GM19351 (cell line): ENCODE data around the gene GAL3ST1.
"Not testable (repeated sequence)": the region's sequence is repeated elsewhere in the genome, so short reads cannot be mapped to it uniquely, and the experiment has no call there.

Experiments used
- ATAC-seq: cut with Tn5 transposase; IDR thresholded peaks from one replicate; pipeline ENCODE4 v1.9.1; 2021; ENCODE audit warnings: mild to moderate bottlenecking, moderate library complexity; ENCODE audit not compliant: unreplicated experiment

GAL3ST1 gene

GRCh38 chr22:30566125-30566524, 8.3 kb downstream of the GAL3ST1 start:
- no peak for ATAC-seq

DNA sequence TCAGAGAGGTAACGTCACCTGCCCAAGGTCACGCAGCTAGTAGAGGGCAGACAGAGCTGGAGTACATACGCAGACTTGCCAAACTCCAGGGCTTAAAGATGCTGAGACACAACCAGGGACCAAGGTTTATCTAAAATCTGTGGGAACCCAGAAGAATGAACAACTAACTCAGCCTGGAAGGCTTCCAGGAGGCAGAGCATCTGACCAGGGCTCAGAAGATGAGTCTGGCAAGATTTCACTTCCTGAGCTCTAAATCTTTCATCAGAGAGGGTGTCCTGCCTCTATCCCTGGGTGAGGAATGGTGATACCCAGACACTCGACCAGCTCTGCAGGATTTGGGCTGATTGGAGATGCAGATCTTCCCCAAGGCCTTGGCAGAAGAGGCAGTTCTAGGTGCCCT, 9.1 kb downstream of the GAL3ST1 start:
- no peak for ATAC-seq

- no peak for ATAC-seq
These were observed 9.7 kb downstream of the GAL3ST1 start for GRCh38 chr22:30564761-30565119.

DNA sequence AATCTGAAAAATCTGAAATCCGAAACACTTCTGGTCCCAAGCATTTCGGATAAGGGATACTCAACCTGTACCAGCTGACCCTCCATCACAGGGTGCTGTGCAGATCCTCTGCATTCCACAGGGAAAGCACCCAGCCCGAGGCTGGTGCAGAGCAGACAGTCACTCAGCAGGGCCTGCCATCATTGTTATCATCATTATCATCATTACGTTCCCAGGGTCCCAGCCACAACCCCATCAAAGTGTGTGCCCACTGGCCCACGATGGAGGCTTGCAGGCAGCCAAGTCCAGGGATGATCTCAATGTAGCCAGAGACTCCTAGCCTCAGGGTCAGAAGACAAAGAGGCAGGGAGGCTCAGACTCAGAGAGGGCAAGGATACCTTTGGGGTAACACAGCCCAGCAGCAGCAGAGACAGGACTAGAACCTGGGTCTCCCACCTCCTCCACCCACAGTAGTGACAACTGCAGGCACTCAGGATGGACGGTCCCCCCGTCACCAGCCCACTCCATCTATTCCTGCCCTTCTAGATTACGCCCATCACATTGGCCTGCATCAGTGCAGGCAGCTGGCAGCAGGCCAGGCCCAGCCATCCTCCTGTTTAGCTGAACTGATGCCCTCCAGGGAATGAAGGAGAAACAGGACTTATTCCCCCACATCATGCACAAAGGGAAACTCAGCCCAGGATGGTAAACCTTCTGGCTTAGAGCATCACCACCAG, 10.3 kb downstream of the GAL3ST1 start:
- no peak for ATAC-seq

DNA sequence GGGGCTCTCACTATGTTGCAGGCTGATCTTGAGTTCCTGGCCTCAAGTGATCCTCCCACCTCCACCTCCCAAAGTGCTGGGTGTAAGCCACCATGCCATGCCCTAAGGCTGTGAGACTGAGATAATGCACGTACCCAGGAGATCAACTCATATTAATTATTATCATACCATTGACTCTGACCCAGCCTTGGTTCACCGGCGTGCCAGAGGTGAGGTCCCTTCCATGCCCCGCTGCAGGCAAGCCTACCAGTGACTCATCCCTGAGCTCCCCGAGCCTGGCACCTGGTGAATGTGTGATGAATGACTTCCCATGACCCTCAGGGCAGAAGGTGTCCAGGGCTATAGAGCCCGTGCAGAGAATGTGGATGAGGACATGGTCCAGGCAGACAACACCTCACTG, 12.1 kb downstream of the GAL3ST1 start:
- ATAC-seq: no peak

DNA sequence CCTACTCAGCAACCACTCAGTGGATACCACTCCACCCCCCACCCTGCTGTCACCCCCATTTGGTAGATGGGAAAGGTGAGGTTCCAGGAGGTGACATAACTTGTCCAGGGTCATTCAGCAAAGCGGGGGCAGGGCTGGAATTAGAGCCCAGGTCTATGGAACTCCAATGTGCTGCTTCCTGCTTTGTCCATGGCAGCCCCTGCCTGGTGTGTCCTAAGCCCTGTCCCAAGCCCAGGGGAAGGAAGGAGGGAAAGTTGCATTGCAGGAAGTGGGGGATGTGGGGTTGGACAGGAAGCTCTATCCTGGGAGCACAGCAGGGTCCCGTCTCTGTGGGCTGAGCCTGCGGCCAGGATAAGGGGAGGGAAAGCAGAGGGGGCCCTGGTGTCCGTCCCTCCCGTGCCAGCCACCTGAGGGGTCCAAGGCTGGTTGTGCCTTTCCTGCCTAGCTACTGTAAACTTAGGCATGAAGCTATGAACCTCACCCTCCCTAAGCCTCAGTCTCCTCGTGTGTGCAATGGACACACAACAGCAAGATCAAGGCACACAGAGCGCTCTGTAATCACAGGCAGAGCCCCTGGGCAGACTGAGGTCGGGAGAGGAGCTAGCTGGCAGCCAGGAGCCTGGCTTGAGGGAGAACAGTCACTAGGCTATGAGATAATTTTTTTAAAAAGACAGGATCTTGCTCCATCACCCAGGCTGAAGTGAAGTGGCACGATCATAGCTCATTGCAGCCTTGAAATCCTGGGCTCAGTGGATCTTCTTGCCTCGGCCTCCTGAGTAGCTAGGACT, 12.9 kb downstream of the GAL3ST1 start:
- ATAC-seq: no peak

DNA sequence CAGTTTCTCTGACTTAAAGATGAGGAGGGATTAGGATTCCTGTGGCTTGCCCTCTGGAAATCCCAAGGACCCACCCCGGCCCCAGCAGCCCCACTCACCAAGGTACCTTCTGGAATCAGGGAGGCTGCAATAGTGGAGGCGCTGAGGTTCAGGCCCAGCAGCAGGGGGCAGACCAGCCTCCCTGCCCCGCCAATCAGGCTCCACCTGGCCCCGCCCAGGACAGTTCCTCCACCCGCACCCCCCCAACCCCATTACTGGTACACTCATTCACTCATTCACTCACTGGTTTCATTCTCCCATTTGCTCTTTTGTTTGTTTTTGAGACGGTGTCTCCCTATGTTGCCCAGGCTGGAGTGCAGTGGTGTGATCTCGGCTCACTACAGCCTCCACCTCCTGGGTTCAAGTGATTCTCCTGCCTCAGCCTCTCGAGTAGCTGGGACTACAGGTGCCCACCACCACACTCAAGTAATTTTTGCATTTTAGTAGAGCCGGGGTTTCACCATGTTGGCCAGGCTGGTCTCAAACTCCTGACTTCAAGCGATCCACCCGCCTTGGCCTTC, 13.7 kb downstream of the GAL3ST1 start:
- not testable (repeated sequence) for ATAC-seq

- ATAC-seq: no peak
These were observed 14.6 kb downstream of the GAL3ST1 start for GRCh38 chr22:30559889-30560288.

DNA sequence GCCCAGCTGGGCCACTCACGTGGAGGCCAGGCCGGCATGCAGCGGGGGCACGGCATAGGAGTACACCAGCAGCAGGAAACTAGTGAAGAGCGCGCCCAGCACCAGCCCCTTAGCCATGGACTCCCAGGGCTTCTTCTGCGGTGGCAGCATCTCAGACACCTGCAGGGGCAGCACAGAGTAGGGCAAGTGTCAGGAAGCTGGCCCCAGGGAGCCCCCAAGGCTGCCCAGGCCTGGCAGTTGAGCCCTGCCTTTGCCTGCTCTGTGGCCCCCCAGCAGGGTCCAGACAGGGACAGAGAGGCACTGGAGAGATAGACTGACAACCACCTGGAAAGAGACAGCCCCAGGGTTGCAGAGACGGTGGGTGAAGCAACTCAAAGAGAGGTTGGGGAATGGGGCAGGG, 17.2 kb downstream of the GAL3ST1 start:
- no peak for ATAC-seq

- ATAC-seq: no peak
These were observed 18.1 kb downstream of the GAL3ST1 start for GRCh38 chr22:30556388-30556787.

DNA sequence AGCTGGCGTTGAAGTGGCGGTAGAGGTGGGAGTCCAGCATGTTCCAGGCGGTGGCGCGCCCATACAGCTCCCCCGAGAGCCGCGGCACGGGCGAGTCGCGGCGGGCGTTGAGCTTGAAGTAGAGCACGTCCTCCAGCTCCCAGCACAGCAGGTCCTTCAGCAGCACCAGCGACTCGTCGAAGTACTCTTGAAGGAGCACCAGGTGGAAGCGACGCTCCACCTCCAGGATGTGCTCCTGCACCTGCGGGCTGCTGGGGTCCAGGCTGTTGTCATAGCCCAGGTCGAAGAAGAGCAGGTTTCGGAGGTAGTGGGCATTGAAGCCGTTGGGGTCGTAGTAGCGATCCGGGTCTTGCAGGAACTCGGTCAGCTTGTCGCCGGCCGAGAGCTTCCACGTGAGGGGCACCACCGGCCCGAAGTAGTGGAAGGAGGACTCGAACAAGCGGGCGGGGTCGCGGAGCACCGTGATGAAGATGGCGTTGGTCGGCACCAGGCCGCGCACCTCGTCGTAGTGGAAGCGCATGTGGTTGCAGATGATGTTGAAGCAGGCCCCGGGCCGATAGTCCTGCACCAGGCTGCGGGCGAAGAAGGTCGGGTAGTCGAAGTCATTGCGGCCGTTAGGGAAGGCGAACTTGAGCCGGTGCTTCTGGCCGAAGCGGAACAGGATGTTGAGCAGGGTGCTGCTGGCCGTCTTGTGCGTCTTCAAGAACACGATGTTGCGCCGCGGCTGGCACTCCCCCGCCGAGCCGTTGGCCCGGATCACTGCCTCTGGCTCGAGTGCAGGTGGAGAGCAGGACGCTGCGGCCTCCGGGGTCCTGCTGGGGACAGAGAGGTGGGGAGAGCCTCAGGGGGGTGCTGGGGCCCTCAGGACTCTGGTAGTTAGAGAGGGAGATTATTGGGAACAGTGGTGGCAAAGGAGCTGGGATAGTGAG, 18.9 kb downstream of the GAL3ST1 start:
- ATAC-seq: no peak

- no peak for ATAC-seq
These were observed 20.5 kb downstream of the GAL3ST1 start for GRCh38 chr22:30553971-30554370.

DNA sequence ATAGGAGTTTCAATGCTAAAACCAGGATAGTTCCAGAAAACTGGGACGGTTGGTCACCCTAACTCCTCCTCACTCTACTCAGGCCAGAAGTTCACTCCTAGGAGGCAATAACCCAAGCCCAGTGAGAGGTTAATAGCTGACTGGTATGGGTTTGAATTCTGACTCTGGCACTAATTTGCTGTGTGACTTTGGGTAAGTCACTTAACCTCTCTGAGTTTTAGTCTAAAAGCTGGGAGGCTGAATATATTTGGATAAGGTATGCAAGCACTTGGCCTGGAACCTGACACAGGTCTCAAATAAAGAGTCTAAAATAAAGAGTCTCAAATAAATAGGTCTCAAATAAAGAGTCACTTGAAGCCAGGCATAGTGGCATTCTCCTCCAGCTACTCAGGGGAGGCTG, 21.7 kb downstream of the GAL3ST1 start:
- ATAC-seq: no peak

DNA sequence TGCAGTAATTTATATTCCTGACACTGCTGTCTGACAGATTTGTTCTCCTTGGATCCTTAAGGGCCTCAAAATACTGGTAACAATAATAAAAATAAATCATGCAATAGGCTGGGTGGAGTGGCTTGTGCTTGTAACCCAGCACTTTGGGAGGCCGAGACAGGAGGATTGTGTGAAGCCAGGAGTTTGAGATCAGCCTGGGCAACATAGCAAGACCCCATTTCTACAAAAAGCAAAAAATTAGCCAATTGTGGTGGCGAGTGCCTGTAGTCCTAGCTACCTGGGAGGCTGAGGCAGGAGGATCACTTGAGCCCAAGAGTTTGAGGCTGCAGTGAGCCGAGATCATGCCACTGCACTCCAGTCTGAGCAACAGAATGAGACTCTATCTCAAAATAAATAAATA, 22.7 kb downstream of the GAL3ST1 start:
- ATAC-seq: not testable (repeated sequence)

GRCh38 chr22:30547188-30547587, 27.3 kb downstream of the GAL3ST1 start:
- ATAC-seq: no peak

DNA sequence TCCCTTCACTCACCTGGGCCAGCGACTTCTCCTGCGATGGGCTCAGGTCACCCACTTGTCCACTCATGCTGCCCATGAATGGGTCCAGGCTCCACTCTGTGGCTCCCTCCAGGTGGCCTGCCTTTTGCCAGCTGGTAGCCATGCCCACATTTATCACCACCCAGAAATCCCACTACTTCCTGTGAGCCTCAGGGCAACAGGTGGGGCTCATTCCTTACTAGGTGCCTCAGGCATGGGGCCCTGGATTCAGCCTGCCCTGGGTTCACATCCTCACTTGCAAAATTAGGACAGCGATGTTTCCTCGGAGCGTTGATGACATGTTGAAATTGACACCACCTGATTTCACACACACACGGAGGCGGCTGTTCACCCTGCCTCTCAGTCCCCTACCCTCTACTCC, 27.8 kb downstream of the GAL3ST1 start, which contains the start of gene SEC14L6:
SEC14L6 (minus strand) TSS at position 126 of the 400 bp plus-strand sequence; CDS start at position 67, 59 bp downstream.
- ATAC-seq: no peak

DNA sequence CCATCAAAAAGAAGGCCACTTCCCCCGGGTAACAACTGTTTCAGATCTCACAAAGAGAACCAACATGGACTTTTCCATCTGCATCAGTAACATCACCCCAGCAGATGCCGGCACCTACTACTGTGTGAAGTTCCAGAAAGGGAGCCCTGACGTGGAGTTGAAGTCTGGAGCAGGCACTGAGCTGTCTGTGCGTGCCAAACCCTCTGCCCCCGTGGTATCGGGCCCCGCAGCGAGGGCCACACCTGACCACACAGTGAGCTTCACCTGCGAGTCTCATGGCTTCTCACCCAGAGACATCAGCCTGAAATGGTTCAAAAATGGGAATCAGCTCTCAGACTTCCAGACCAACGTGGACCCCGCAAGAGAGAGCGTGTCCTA, 31.7 kb downstream of the GAL3ST1 start:
- no peak for ATAC-seq

DNA sequence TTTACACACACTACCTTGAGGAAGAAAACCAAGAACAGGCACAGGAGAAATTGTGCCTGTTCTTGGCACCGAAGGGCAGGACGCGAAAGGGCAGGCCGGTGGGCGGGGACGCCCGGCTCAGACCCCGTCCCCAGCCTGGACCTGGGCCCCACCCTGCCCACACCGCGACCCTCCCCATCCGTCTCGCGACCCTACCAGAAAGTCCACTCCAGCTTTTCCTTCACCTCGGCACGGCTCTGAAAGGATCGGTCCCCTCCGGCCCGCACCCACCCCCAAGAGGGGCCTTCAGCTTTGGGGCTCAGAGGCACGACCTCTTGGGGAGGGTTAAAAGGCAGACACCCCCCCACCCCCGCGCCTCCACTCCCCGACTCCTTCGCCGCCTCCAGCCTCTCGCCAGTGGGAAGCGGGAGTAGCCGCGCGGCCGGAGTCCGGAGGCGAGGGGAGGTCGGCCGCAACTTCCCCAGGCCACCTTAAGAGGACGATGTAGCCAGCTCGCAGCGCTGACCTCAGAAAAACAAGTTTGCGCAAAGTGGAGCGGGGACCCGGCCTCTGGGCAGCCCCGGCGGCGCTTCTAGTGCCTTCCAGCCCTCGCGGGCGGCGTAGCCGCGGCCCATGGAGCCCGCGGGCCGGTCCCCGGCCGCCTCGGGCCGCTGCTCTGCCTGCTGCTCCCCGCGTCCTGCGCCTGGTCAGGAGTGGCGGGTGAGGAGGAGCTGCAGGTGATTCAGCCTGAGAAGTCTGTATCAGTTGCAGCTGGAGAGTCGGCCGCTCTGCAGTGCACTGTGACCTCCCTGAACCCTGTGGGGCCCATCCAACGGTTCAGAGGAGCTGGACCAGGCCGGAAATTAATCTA, 32.3 kb downstream of the GAL3ST1 start:
- ATAC-seq: no peak

GRCh38 chr22:30541511-30541910, 33.0 kb downstream of the GAL3ST1 start:
- ATAC-seq: not testable (repeated sequence)

DNA sequence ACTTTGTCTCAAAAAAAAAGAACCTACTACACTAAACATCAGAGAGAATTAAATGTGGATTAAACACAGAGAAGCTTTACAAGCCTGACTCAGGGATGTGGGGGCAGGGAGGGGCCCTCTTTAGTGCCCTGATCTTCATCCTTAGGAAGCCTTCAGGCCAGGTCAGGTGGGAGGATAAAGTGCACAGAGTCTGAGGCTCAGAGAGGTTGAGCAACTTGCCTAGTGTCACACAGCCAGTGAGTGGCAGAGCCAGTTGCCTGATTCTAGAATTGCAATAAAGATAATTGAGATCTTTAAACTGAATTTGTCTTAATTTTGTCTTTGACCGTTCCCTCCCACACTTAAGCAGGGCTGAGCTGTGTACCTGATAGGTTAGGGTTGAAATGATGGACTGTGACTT, 35.1 kb downstream of the GAL3ST1 start:
- ATAC-seq: no peak
